GM21367 (cell line): ENCODE results near the gene NKAIN1.
"Not testable (repeated sequence)": the region's sequence is repeated elsewhere in the genome, so short reads cannot be mapped to it uniquely, and the experiment has no call there.

Source experiments
- ATAC-seq: cut with Tn5 transposase; IDR thresholded peaks from one replicate; pipeline ENCODE4 v1.9.1; 2021; ENCODE audit not compliant: unreplicated experiment

Gene NKAIN1

DNA sequence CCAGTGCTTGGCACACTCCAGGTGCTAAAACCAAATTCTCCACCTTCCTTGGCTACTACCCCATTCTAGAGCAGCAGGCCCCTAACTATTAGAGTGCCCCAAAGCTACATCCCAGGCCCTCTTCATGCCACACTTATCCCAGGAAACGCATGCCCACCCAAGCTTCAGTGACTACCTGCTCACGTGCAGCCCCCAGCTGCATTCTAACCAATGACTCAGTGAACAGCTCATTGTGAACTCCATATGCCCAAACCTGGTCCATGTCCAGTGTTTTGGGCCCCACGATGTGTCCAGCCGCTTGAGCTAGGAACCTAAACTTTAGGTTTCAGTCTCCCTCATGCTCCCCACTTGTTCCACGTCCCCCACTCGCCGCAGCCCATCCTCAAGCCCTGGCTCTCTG lies 41.5 kb downstream of the NKAIN1 start:
- ATAC-seq, result no peak

DNA sequence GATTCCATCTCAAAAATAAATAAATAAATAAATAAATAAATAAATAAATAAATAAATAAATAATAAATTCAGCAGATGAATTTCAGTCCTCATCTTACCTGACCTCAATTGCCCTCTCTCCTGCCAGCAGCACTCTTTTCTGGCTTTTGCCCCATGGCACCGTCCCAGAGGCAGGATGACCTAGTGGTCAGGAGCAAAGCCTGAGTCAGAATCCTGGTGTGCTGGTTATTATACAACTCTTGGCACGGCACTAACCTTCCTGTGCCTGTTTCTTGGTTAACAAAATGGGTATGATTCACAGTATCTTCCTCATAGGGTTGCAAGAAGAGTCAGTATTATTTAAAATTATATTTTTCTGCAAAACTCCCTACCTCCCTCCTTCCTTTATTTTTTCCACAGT lies 43.0 kb downstream of the NKAIN1 start:
- no peak for ATAC-seq

DNA sequence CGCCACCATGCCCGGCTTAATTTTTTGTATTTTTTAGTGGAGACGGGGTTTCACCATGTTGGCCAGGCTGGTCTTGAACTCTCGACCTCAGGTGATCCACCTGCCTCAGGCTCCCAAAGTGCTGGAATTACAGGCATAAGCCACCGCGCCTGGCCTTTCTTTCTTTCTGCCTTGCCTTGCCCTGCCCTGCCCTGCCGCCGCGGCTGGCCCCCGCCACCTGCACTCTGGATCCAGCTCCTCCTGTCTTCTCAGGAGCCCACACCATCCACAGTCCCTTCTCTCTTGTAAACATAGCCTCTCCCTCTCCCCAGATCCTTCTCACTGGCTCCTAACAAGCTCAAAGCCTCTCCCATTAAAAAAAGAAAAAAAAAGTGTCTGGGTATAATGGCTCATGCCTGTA lies 44.4 kb downstream of the NKAIN1 start:
- ATAC-seq, result not testable (repeated sequence)

GRCh38 chr1:31193729-31194128 lies 46.0 kb downstream of the NKAIN1 start:
- no peak for ATAC-seq

DNA sequence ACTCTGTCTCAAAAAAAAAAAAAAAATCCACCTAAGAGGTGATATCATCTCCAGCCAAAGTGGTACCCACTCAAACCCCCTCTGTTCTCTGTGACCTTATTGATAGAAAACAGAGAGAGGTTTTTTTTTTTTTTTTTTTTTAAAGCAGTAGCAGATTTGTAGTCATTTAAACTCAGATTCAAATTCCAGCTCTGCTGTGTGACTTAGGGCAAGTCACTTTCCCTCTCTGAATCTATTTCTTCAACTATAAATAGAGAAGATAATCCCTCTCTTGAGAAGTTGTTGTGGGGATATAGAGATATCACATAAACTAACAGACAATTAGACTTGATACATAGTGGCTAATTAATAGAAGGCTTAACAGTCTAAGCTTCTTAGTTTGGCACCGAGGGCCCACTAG lies 48.4 kb downstream of the NKAIN1 start:
- ATAC-seq, result no peak

DNA sequence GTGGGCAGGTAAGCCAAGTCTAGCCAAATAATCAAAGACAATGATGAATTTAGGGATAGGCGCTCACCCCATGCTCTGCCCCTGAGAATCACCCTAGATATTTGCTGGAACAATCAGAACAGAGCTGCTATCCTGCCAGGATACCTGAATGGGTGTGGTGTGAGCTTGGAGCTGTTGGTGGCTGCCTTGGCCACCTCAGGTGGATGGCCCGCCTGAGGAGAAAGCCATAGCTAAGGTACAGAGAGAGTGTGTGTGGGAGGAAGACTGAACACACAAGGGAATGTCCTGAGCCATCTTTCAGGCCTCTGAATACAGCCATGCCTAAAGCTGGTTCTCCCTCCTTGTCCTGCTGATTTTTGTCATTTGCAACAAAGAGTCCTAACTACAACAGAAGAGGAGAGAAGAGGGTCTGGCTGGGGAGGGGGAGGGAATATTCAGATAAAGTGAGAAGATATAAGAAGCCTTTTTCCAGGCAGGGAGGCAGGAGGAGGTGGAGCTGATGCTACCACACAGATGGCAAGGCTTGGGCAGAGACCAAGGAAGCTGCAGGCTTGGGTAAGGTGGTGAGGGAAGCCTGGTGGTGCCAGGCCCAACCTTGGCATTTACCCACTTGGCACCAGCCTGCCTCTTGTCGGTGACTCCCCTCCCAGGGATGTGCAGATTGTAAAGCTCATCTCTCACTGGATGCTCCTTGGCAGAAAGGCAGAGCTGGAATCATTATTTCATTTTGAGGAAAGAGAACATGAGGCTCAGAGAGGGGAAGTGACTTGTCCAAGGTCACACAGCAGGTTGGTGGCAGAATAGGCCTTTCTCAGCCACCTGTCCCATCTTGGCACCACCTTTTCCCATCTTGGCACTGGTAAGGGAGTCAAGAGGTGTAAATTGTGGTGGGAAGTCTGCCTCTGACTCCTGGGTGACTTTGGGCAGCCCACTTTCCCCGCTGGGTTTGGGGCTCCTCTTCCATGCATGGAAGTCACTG lies 49.7 kb downstream of the NKAIN1 start:
- no peak for ATAC-seq

GRCh38 chr1:31183927-31184554 lies 55.6 kb downstream of the NKAIN1 start:
- ATAC-seq, result no peak

GRCh38 chr1:31183126-31183525 lies 56.6 kb downstream of the NKAIN1 start:
- ATAC-seq, result no peak

- ATAC-seq, result no peak
These were observed 57.3 kb downstream of the NKAIN1 start for GRCh38 chr1:31182352-31182751.

DNA sequence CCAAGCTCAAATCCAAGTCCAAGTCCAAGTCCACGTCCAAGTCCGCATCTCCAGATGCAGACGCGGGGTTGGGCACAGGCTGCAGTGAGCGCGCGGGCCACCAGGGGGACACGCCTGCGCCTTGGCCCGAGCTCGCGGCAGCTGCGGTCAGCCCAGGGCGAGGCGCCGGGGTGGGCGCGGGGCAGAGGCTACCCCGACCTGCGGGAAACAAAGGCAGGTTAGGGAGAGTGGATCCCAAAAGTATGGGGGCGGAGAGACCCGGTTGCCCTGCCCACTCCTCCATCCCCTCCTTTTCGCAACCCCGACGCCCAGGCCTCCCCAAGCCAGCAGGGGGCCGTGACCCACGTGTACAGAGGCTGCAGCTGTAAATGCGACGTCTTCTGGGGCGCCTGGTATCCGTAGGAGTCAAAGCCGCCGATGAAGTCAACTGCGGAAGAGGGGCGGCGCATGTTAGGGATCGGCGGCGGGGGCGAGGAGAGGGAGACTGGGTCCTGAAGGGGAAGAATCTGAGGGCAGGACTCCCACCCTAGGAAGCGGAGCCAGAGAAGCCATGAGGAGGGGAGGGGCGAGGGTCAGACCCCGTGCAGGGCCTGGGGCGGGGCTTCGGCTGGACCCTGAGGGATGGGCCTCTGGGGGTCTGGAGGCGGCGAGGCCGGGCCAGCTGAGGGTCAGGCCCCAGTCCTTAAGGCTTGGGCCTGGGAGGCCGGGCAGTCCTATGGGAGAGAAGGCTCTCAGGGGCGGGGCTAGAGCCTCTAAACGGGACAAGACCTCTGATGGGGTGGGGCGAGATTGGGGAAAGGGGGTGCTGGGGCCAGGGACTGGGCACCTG lies 58.0 kb downstream of the NKAIN1 start:
- no peak for ATAC-seq

DNA sequence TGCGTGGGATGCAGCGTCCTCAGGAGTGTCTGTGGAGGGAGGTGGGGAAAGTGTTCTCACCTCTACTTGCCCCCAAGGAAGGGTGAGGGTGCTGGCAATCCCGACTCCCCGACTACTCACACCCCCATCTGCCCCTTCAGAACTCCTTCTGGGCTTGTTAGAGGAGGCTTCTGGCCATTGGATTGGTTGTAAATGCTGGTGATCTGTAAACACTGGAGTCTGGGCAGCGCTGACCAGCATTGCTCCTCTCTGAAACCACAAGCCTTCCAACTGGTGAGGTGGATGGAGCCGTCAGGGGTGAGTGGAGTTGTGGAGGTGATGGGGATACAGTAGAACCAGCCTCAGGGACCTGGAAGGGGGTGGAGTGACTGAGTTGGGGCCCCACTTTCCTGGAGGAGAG lies 59.3 kb downstream of the NKAIN1 start:
- ATAC-seq, result no peak

- not testable (repeated sequence) for ATAC-seq
These were observed 63.4 kb downstream of the NKAIN1 start for GRCh38 chr1:31176291-31176690.

- ATAC-seq, result no peak
These were observed 69.3 kb downstream of the NKAIN1 start for GRCh38 chr1:31170486-31170735.

- no peak for ATAC-seq
These were observed 73.2 kb downstream of the NKAIN1 start for GRCh38 chr1:31166462-31166861.

GRCh38 chr1:31164291-31164690 lies 75.4 kb downstream of the NKAIN1 start:
- no peak for ATAC-seq

DNA sequence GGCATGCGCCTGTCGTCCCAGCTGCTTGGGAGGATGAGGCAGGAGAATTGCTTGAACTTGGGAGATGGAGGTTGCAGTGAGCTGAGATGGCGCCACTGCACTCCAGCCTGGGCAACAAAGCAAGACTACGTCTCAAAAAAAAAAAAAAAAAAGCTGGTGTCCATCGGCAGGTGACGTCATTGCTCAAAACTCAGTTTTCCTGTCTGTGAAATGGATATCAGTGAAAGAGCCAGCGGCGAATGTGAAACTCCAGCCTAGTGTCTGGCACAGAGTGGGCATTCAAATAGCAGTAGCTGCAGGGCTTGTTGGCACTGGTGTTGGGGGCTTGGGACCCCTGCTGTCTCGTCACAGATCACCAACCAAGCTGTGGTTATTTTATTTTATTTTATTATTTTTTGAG lies 75.8 kb downstream of the NKAIN1 start:
- no peak for ATAC-seq

GRCh38 chr1:31161571-31161970 lies 78.1 kb downstream of the NKAIN1 start:
- ATAC-seq, result no peak

DNA sequence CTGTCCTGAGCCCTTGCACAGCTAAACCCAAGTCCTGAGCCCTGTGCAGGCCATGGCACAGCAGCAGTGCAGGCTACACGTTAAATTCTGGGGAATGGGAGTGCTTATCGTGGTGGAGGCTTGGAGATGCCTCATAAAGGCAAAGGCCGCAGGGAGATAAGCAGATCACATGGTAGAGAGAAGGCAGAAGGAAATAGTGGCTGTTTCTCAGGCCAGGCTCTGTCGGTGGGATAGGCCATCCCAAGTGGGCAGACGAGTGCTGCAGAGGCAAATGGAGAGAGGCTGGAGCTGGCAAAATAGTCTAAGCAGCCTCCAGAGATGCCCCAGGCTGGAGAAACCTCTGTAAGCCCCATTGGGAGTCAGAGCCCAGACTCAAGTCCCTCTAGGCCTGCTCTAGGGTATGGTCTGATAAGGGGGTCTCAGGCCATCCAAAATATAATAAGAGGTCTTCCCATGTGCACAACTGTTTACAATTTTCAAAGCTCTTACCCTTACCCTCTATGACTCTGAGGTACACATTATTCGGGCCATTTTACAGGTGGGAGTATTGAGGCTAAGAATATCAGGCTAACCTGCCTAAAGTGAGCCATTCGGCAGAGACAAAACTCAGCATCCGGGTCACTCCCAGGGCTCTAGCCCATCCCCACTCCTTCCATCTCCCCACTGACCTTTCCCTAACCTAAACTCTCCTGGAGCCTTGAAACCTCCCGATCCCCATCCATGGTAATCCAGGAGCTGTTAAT lies 79.6 kb downstream of the NKAIN1 start:
- ATAC-seq, result no peak

DNA sequence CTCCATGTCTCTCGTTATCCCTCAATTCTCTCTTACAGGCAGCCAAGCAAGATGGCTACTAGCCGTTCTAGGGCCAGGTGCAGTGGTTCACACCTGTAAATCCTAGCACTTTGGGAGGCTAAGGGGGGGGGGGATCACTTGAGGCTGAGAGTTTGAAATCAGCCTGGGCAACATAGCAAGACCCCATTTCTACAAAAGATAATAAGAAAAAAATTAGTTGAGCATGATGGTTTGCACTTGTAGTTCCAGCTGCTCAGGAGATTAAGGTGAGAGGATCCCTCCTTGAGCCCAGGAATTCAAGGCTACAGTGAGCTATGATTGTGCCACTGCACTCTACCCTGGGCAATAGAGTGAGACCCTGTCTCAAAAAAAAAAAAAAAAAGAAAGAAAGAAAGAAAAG lies 80.4 kb downstream of the NKAIN1 start:
- ATAC-seq, result no peak

DNA sequence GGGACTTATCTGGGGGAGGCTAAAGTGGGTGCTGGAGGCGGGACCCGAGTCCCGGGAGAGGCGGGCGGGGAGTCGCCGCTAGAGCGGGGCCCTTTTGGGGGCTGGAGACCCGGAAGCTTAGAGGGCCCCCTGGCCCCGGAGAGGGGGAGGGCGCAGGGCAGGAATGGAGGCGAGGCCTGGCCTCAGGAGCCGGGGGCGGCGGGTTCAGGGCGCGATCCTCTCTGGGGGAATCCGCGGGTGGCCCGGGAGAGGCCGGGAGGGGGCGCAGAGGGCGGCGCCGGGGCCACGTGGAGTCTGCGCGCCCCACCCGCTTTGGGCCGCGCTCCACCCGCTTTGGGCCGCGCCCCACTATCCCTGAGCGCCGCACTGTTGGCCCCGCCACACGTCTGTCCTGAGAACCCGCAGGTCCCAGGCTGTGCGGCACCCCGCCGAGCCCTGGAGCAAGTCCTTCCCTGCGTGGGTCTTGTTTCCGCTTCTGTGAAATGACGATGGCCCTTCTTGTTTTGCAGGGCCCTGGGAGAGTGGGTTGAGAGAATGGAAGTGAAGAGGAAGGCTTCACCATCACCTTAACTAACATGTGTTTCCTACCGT lies 84.4 kb downstream of the NKAIN1 start:
- ATAC-seq, result peak; percentile 65
